Activated T-helper 2 cell treated with anti-CD3 and anti-CD28 coated beads, Interferon-gamma antibody, Interleukin-2, Interleukin-4, amounts not matched to agents 10 μg/mL and 5 μg/mL and 100 μg/mL, durations not matched to agents 14 hours and 24 hours and 36 hours (primary cell): ENCODE measurements around the gene TCTN3. TPM values are rescaled to one million over a fixed set of nuclear protein-coding genes. Genes with fewer than 3 reads are reported as not detected.

ENCODE experiments used
- total RNA-seq: library from RNA; stranded (reverse); gene quantifications from 2 replicates; pipeline ENCODE4 v1.2.3, GENCODE V29; 2022

The TCTN3 gene
- total RNA-seq, 1 donor from 2014 or later: 66.5 TPM

Other genes starting within 250 kb of the TCTN3 start
- gene SORBS1, start 132.6 kb downstream of the TCTN3 start, total RNA-seq: 0.43 and 1.3 TPM in 2 replicates
- gene ALDH18A1, start 37.2 kb downstream of the TCTN3 start, total RNA-seq: 121 and 127 TPM in 2 replicates
- 37.1 and 37.5 TPM in 2 replicates for gene ENTPD1, start 62.2 kb upstream of the TCTN3 start, total RNA-seq
- gene CC2D2B, start 214.0 kb upstream of the TCTN3 start, total RNA-seq: 0.18 and 0.75 TPM in 2 replicates